GM23248 (cell line): ENCODE results near the gene RAMP3. TPM values are rescaled to one million over a fixed set of nuclear protein-coding genes. Genes with fewer than 3 reads are reported as not detected.

Source experiments
- DNase-seq: peaks from one replicate; pipeline ENCODE4 v3.0.0-alpha.2; 2015
- H2AFZ ChIP-seq: fragments of 200-600 bp; sonication (generic); 2 replicates; pipeline ENCODE4 v1.6.1; 2016; ENCODE audit warnings: antibody characterized with exemption
- H3F3A ChIP-seq: fragments of 200-600 bp; sonication (generic); 2 replicates; pipeline ENCODE4 v1.6.1; 2016; ENCODE audit warnings: mild to moderate bottlenecking, antibody characterized with exemption, mixed run types; ENCODE audit not compliant: insufficient read depth
- H3K27ac ChIP-seq: fragments of 200-600 bp; sonication (generic); 2 replicates; pipeline ENCODE4 v1.5.1; 2016; ENCODE audit warnings: mild to moderate bottlenecking
- H3K27me3 ChIP-seq: fragments of 200-600 bp; sonication (generic); replicated peaks from 2 replicates; pipeline ENCODE4 v1.6.1; 2016; ENCODE audit warnings: mild to moderate bottlenecking; ENCODE audit not compliant: insufficient read depth
- H3K36me3 ChIP-seq: fragments of 200-600 bp; sonication (generic); 2 replicates; pipeline ENCODE4 v1.6.1; 2016; ENCODE audit warnings: low read depth, mild to moderate bottlenecking
- H3K4me1 ChIP-seq: fragments of 200-600 bp; sonication (generic); 2 replicates; pipeline ENCODE4 v1.6.1; 2016; ENCODE audit warnings: mild to moderate bottlenecking; ENCODE audit not compliant: insufficient read depth
- H3K4me2 ChIP-seq: fragments of 200-600 bp; sonication (generic); one replicate; pipeline ENCODE4 v1.6.1; 2016; ENCODE audit warnings: mild to moderate bottlenecking; ENCODE audit not compliant: unreplicated experiment
- H3K4me3 ChIP-seq: fragments of 200-600 bp; sonication (generic); 2 replicates; pipeline ENCODE4 v1.5.1; 2016; ENCODE audit warnings: mild to moderate bottlenecking
- H3K79me2 ChIP-seq: fragments of 200-600 bp; sonication (generic); 2 replicates; pipeline ENCODE4 v1.6.1; 2016; ENCODE audit warnings: mild to moderate bottlenecking; ENCODE audit not compliant: insufficient read depth
- H3K9ac ChIP-seq: fragments of 200-600 bp; sonication (generic); 2 replicates; pipeline ENCODE4 v1.6.1; 2016; ENCODE audit warnings: mild to moderate bottlenecking
- H3K9me2 ChIP-seq: fragments of 200-600 bp; sonication (generic); 2 replicates; pipeline ENCODE4 v1.6.1; 2016; ENCODE audit warnings: mixed run types, mild to moderate bottlenecking, moderate library complexity; ENCODE audit not compliant: insufficient read depth
- H3K9me3 ChIP-seq: fragments of 200-600 bp; sonication (generic); one replicate; pipeline ENCODE4 v1.6.1; 2017; ENCODE audit warnings: low read depth
- H4K20me1 ChIP-seq: fragments of 200-600 bp; sonication (generic); 2 replicates; pipeline ENCODE4 v1.6.0; 2016; ENCODE audit not compliant: insufficient read depth
- EZH2 ChIP-seq: fragments of 200-600 bp; sonication (generic); IDR thresholded peaks from 2 replicates; pipeline ENCODE4 v1.6.1; 2018; ENCODE audit warnings: antibody characterized with exemption, mild to moderate bottlenecking; ENCODE audit not compliant: insufficient read depth, poor library complexity, severe bottlenecking
- EZH2phosphoT487 ChIP-seq: fragments of 200-600 bp; sonication (generic); IDR thresholded peaks from 2 replicates; pipeline ENCODE4 v1.6.1; 2018; ENCODE audit warnings: antibody characterized with exemption, moderate library complexity, mild to moderate bottlenecking, low read depth; ENCODE audit not compliant: insufficient read depth
- WGBS, 2 experiments: methylation state at CpG; one replicate each; pipeline ENCODE4 v1.1.6; 2015 to 2017; ENCODE audit warnings: low lambda C conversion rate in 2 of 2, low coverage in 1 of 2; ENCODE audit errors: missing lambda C conversion rate in 2 of 2; 5-methylcytosine and 5-hydroxymethylcytosine counted together
- in situ Hi-C: fragments of 300-500 bp; cut with MboI; formaldehyde crosslinking; loops from 2 replicates; pipeline ENCODE4 v1.15.0; 2020
- polyA plus RNA-seq: library from polyadenylated mRNA; unstranded; fragments of >200 nt; fragmentation: Nextera tagmentation; extraction: Ambion mirVana; gene quantifications from 2 replicates; pipeline ENCODE4 v1.2.1, GENCODE V29; 2016
- total RNA-seq: library from RNA; depleted of rRNA; stranded (reverse); fragments of >200 nt; shearing (Covaris generic); gene quantifications from 2 replicates; pipeline ENCODE4 v1.2.3, GENCODE V29; 2014

The RAMP3 gene
- total and polyA plus RNA-seq, 2 experiments from 2014 or later: not detected

- H3K9ac ChIP-seq: no peak overlapping the region
- H3K9me3 ChIP-seq: no peaks in the 10 kb centered on the region
- H3K4me2 ChIP-seq: no peak overlapping the region
- no peaks in the 10 kb centered on the region for H3F3A ChIP-seq
- H3K27ac ChIP-seq: no peak overlapping the region
- no peaks in the 10 kb centered on the region for H3K4me1 ChIP-seq
- H3K27me3 ChIP-seq: peaks cover 22% of the 10 kb centered on the region
- H3K4me3 ChIP-seq: no peak overlapping the region
- H3K9me2 ChIP-seq: no peaks in the 10 kb centered on the region
- in situ Hi-C loops: no loop called here
- TF ChIP-seq EZH2: no peak
- no peak for TF ChIP-seq EZH2phosphoT487
- 70 to 74% methylated on average over 8 of the region's 8 CpGs for WGBS, 2 experiments
- H2AFZ ChIP-seq: no peak overlapping the region
- no peaks in the 10 kb centered on the region for H3K79me2 ChIP-seq
- no peaks in the 10 kb centered on the region for H3K36me3 ChIP-seq
- H4K20me1 ChIP-seq: no peaks in the 10 kb centered on the region
- DNase-seq: no peak
Measured at GRCh38 chr7:45187946-45188411, 30.4 kb downstream of the RAMP3 start.

DNA sequence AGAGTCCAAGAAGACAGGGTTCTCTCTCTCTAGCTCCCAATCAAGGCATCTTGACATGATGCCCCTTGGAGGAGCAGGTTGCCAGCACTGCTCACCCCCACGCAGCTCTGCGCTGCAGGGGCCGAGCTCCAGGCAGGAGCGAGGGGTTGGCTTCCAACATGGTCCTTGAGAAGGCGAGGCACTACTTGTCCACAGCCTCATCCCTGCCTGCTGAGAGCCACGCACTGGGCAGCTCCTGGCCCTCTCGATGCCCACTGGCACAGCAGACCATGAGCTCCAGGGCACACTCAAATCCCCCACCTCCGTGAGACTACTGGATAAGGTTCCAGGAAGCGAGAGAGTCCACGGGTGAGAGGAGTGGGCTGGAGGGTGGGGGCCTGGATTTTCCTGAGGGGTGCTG lies 31.1 kb downstream of the RAMP3 start:
- no peaks in the 10 kb centered on the region for H3F3A ChIP-seq
- H3K9me3 ChIP-seq: no peaks in the 10 kb centered on the region
- DNase-seq: no peak
- no peak overlapping the region for H2AFZ ChIP-seq
- no peak overlapping the region for H3K27ac ChIP-seq
- H3K4me3 ChIP-seq: no peak overlapping the region
- H3K79me2 ChIP-seq: no peaks in the 10 kb centered on the region
- H3K27me3 ChIP-seq: peaks cover 23% of the 10 kb centered on the region
- H3K9ac ChIP-seq: no peak overlapping the region
- no peaks in the 10 kb centered on the region for H3K9me2 ChIP-seq
- no peaks in the 10 kb centered on the region for H4K20me1 ChIP-seq
- TF ChIP-seq EZH2 (no peak), EZH2phosphoT487 (no peak)
- in situ Hi-C loops: no loop called here
- H3K4me2 ChIP-seq: no peak overlapping the region
- H3K4me1 ChIP-seq: no peaks in the 10 kb centered on the region
- no peaks in the 10 kb centered on the region for H3K36me3 ChIP-seq
- 68 to 74% methylated on average over 10 of the region's 10 CpGs for WGBS, 2 experiments

GRCh38 chr7:45189151-45189970 lies 31.8 kb downstream of the RAMP3 start:
- Histone ChIP-seq H3K9ac (no peak overlapping the region), H3K27me3 (peaks cover 29% of the 10 kb centered on the region), H3K4me1 (no peaks in the 10 kb centered on the region), H3K36me3 (no peaks in the 10 kb centered on the region), H4K20me1 (no peaks in the 10 kb centered on the region), H2AFZ (no peak overlapping the region), H3F3A (no peaks in the 10 kb centered on the region), H3K79me2 (no peaks in the 10 kb centered on the region), H3K4me3 (no peak overlapping the region), H3K9me2 (no peaks in the 10 kb centered on the region), H3K4me2 (no peak overlapping the region), H3K9me3 (no peaks in the 10 kb centered on the region), H3K27ac (no peak overlapping the region)
- 61 to 63% methylated on average over 20 of the region's 20 CpGs for WGBS, 2 experiments
- TF ChIP-seq EZH2 (no peak), EZH2phosphoT487 (no peak)
- DNase-seq: no peak
- in situ Hi-C loops: no loop called here

DNA sequence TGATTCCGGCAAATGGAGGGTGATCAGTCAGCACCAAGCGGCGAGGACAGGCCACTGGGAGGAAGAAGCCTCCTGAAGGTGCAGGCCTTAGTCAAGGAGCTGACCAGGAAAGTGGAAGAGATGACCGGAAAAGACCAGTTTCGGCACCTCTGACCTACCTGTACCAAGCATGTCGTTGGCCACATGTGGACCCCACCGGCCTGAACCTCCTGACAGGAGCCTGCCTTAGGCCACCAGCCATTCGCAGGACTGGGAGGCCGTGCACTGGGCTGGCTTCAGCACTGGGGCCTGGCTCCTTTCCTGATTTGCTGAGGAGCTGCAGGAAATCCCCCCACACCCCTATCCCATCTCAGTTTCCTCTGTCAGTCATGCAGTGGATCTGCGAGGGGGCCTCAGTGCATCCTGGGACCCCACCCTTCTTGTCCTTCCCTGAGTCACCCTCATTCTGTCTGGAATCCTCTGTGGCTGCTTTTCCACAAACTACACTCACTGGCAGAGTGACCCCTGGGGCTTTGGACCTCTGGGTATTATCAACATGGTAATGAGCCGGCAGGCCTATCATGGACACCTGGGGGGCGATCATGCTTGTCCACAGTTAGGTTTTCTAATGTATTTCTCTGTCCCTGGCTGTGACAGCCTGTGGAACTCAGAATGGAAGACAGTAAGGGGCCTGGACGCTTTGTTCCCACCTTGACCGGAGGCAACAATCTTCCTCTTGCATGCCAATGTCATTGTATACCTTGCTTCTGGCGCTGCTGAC lies 33.0 kb downstream of the RAMP3 start:
- Histone ChIP-seq H3K36me3 (no peaks in the 10 kb centered on the region), H3K79me2 (no peaks in the 10 kb centered on the region), H4K20me1 (no peaks in the 10 kb centered on the region), H3K9me3 (no peaks in the 10 kb centered on the region), H3F3A (no peaks in the 10 kb centered on the region), H3K4me2 (no peak overlapping the region), H3K4me1 (no peaks in the 10 kb centered on the region), H3K27ac (no peak overlapping the region), H3K4me3 (no peak overlapping the region), H3K9me2 (no peaks in the 10 kb centered on the region), H3K27me3 (peaks cover 29% of the 10 kb centered on the region), H2AFZ (no peak overlapping the region), H3K9ac (no peak overlapping the region)
- 69 to 80% methylated on average over 12 to 14 of the region's 15 CpGs for WGBS, 2 experiments
- no peak for DNase-seq
- in situ Hi-C loops: no loop called here
- TF ChIP-seq EZH2phosphoT487 (no peak), EZH2 (no peak)
